Prostate gland (tissue), 2 donors: ENCODE results near the gene KCP.

Experiments used
- CTCF ChIP-seq, 4 experiments: fragments of 200-600 bp in 2 of 4; fragments of 450-650 bp in 2 of 4; sonication (generic) in 2 of 4; IDR thresholded peaks; 1 replicate in 3 of 4; 2 replicates in 1 of 4; pipeline ENCODE4 v1.5.1; 2016 to 2019; ENCODE audit warnings: antibody characterized with exemption in 4 of 4, mild to moderate bottlenecking in 2 of 4, moderate library complexity in 2 of 4
- POLR2AphosphoS5 ChIP-seq: sonication (generic); formaldehyde crosslinking; IDR thresholded peaks from one replicate; pipeline ENCODE4 v1.6.1; 2017; ENCODE audit warnings: antibody characterized with exemption

- TF ChIP-seq POLR2AphosphoS5 = no peak
- no peak for TF ChIP-seq CTCF (IDR thresholded peaks at IDR 0.05)
Observed at GRCh38 chr7:128843938-128844621, 66.4 kb downstream of the KCP start.
